ENCODE data around the gene VIT. TPM values are rescaled to one million over a fixed set of nuclear protein-coding genes. Genes with fewer than 3 reads are reported as not detected.

Gene VIT
- total RNA-seq, 1 donor from 2014 or later: not detected

DNA sequence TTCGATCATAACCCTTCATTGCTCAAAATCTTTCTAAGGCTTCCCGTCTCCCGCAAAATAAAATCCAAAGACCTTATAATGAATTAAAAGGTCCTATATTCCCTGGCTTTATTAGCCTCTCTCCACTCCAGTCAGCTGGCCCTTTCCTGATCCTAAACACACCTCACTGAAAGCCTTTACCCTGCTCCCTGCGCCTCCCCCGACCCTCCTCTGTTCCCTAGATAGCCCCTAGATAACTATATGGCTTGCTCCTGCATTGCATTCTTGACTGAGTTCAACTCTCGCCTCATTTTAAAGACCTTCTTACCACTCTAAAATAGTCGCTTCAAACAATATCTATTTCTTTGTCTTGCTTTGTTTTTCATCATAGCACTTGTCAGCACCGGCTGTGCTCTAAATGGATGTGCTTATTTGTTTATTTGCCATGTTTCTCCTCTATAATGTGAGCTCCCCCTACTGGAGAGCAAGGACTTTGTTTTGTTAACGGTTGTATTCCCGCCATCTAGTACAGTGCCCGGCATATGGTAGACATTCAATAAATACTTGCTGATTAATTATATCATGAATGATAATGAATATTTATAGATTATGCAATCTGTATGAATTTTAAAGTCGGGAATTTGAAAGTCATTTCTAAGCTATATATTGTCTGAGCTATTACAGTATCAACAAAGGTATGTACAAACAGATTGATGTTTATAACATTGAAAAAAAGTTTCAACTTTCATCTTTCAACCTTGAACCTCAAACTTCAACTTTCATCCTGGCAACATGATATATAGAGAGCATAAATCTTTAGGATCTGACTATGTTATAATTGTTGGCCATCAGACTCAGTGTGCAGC lies 32.4 kb upstream of the VIT start:
- intact Hi-C loops (cut with micrococcal nuclease): loop anchor here (1.0 to 5.0 kb wide), 2 partner anchors 312 to 692 kb away; no protein-coding TSS in a partner anchor
- no peak for DNase-seq (ENCODE audit: low spot score)
- no peak overlapping the region for H3K27ac Mint-ChIP-seq
- no peak overlapping the region for H3K4me3 Mint-ChIP-seq (ENCODE audit: low read depth)
- no peaks in the 10 kb centered on the region for H3K36me3 Mint-ChIP-seq (ENCODE audit: low read depth)
- peaks cover 5% of the 10 kb centered on the region for H3K27me3 Mint-ChIP-seq (ENCODE audit: low read depth)
- no peaks in the 10 kb centered on the region for H3K4me1 Mint-ChIP-seq (ENCODE audit: low read depth)
- H3K9me3 Mint-ChIP-seq: no peaks in the 10 kb centered on the region

DNA sequence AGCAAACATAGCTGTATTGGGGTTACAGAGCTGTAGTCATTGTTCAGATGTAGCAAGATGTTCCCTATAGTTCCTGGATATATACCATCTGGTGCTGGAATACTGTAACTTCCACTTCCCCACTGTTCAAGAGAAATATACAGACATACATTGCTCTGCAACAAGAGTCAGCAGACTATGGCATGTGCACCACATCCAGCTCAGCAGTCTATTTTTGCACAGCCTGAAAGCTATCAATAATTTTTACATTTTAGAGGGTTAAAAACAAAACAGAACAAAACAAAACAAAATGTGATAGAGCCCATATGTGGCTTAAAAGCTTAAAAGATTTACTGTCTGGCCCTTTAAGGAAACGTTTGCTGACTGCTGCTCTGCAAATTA lies 31.8 kb upstream of the VIT start:
- no peak overlapping the region for H3K27ac Mint-ChIP-seq
- no peaks in the 10 kb centered on the region for H3K4me1 Mint-ChIP-seq (ENCODE audit: low read depth)
- intact Hi-C loops (cut with micrococcal nuclease): loop anchor here (5.0 kb wide), 1 partner anchor 692 kb away; no protein-coding TSS in a partner anchor
- no peak for DNase-seq (ENCODE audit: low spot score)
- H3K27me3 Mint-ChIP-seq (ENCODE audit: low read depth): peaks cover 5% of the 10 kb centered on the region
- no peaks in the 10 kb centered on the region for H3K9me3 Mint-ChIP-seq
- H3K36me3 Mint-ChIP-seq (ENCODE audit: low read depth): no peaks in the 10 kb centered on the region
- H3K4me3 Mint-ChIP-seq (ENCODE audit: low read depth): no peak overlapping the region

DNA sequence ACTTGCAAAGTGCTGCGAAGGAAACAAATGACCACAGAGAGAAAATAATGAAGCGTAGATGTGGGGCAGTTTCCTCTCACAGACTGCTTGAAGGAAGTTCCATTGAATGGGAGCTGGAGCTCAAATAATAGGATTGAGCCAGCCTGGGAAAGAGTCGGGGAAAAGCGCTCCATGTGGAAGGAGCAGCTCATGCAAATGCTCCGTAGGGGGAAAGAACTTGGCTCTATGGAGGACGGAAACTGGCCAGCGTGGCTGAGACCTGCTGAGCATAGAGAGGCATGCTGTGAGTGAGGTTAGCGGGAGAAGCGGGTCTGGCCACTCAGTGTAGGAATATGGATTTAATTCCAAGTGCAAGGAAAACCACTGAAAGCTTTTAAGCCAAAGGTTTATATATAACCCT lies 28.6 kb upstream of the VIT start:
- Mint-ChIP-seq H3K9me3 (no peaks in the 10 kb centered on the region), H3K4me1 (ENCODE audit: low read depth) (no peaks in the 10 kb centered on the region), H3K36me3 (ENCODE audit: low read depth) (no peaks in the 10 kb centered on the region), H3K27ac (no peak overlapping the region), H3K4me3 (ENCODE audit: low read depth) (no peak overlapping the region), H3K27me3 (ENCODE audit: low read depth) (peaks cover 5% of the 10 kb centered on the region)
- intact Hi-C loops (cut with micrococcal nuclease): no loop called here
- DNase-seq (ENCODE audit: low spot score): no peak

DNA sequence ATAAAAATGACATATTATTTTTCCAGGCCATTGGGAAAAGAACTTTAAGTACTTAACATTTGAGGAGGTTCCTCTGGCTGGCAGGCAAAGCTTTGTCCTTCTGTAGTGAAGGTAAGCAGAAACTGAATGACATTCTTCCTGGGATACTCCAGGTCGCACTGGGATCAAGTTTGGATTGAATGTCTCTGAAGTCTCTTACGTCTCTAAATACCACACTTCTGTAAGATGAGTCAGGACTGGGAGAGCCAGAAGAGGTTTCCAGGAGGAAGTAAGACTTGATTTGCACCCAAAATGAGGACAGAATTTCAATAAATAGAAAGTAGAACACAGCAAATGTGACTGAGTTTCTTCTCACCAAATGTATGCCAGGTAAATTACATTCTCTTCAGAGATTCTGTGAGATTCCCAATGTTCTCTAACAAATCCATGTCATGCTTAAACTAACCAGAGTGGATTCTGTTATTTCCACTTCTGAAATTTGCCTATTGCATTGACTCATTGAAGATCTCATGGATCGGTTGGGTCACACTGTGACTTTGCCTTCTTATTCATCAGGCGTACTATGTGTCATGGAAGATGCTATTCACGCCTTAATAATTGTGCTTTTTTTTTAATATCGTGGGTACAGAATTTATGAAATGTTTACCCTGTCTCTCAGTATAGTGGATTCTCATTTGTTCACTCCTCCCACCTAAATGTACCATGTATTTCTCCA lies 25.5 kb upstream of the VIT start:
- no peak for DNase-seq (ENCODE audit: low spot score)
- intact Hi-C loops (cut with micrococcal nuclease): no loop called here
- H3K36me3 Mint-ChIP-seq (ENCODE audit: low read depth): no peaks in the 10 kb centered on the region
- H3K9me3 Mint-ChIP-seq: no peaks in the 10 kb centered on the region
- no peak overlapping the region for H3K27ac Mint-ChIP-seq
- no peaks in the 10 kb centered on the region for H3K4me1 Mint-ChIP-seq (ENCODE audit: low read depth)
- H3K27me3 Mint-ChIP-seq (ENCODE audit: low read depth): peaks cover 5% of the 10 kb centered on the region
- no peak overlapping the region for H3K4me3 Mint-ChIP-seq (ENCODE audit: low read depth)

DNA sequence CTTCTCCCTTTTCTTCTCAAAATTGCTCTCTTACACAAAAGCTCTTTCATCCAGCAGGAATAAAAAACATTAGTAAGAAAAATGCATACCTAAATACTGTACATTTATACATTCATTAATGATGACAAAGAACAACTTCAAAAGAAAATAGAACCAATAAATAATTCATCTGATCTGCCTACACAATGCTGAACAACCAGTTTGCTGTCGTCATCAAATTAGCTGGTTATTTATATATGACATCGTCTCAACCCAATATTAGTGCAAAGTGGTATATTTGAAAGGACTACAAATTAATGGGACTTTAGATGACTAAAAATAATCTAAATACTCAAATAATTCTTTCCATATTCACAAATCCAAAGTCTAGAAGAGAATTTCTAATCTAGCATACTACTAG lies 24.8 kb upstream of the VIT start:
- intact Hi-C loops (cut with micrococcal nuclease): no loop called here
- H3K4me1 Mint-ChIP-seq (ENCODE audit: low read depth): no peaks in the 10 kb centered on the region
- no peak overlapping the region for H3K4me3 Mint-ChIP-seq (ENCODE audit: low read depth)
- H3K27me3 Mint-ChIP-seq (ENCODE audit: low read depth): peaks cover 5% of the 10 kb centered on the region
- H3K36me3 Mint-ChIP-seq (ENCODE audit: low read depth): no peaks in the 10 kb centered on the region
- no peaks in the 10 kb centered on the region for H3K9me3 Mint-ChIP-seq
- H3K27ac Mint-ChIP-seq: no peak overlapping the region
- no peak for DNase-seq (ENCODE audit: low spot score)

DNA sequence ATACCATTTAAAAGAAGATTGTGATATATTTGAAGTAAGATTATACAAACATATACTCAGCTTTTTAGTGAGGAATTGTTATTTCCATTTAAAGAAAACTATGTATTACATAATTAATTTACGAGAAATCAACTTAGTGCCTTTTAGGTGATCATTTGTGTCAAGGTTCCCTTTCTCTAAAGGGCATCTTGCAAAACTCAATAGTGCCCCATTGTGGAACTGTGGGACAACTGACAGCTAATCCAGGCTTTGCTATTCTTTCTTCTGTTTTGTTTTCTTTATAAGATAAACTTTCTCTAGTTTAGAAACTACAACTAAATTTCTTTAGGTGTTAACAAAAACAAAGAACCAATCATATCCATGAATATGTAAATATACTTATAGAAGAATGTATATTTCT lies 24.3 kb upstream of the VIT start:
- H3K27me3 Mint-ChIP-seq (ENCODE audit: low read depth): peaks cover 2% of the 10 kb centered on the region
- no peaks in the 10 kb centered on the region for H3K36me3 Mint-ChIP-seq (ENCODE audit: low read depth)
- intact Hi-C loops (cut with micrococcal nuclease): no loop called here
- no peak overlapping the region for H3K27ac Mint-ChIP-seq
- DNase-seq (ENCODE audit: low spot score): no peak
- H3K4me3 Mint-ChIP-seq (ENCODE audit: low read depth): no peak overlapping the region
- H3K9me3 Mint-ChIP-seq: no peaks in the 10 kb centered on the region
- H3K4me1 Mint-ChIP-seq (ENCODE audit: low read depth): peaks cover under 1% of the 10 kb centered on the region

DNA sequence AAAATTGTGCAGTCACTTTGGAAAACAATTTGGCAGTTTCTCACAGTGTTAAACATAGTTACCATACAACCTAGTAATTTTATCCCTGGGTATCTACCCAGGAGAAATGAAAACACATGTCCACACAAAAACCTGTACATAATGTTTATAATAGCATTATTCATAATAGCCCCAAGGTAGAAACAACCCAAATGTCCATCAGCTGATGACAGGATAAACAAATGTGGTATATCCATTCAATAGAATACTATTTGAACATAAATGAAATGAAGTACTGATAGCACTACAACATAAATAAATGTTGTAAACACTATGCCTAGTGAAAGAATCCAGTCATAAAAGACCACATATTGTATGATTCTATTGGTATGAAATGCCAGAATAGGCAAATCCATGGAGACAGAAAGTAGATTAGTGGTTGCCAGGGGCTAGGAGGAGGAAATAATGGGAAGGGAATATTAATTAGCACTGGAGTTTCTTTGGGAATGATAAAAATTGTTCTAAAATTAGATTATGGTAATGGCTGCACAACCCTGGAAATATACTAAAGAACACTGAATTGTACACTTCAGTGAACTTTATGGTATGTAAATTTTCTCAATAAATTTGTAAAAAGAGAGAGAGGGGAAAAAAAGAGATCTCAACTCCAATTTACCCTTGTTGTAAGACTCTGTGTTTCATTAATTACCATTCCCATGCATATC lies 20.8 kb upstream of the VIT start:
- intact Hi-C loops (cut with micrococcal nuclease): no loop called here
- H3K4me3 Mint-ChIP-seq (ENCODE audit: low read depth): no peak overlapping the region
- H3K4me1 Mint-ChIP-seq (ENCODE audit: low read depth): peaks cover 2% of the 10 kb centered on the region
- peaks cover 6% of the 10 kb centered on the region for H3K9me3 Mint-ChIP-seq
- no peak for DNase-seq (ENCODE audit: low spot score)
- H3K27ac Mint-ChIP-seq: no peak overlapping the region
- peaks cover 7% of the 10 kb centered on the region for H3K27me3 Mint-ChIP-seq (ENCODE audit: low read depth)
- H3K36me3 Mint-ChIP-seq (ENCODE audit: low read depth): no peaks in the 10 kb centered on the region

DNA sequence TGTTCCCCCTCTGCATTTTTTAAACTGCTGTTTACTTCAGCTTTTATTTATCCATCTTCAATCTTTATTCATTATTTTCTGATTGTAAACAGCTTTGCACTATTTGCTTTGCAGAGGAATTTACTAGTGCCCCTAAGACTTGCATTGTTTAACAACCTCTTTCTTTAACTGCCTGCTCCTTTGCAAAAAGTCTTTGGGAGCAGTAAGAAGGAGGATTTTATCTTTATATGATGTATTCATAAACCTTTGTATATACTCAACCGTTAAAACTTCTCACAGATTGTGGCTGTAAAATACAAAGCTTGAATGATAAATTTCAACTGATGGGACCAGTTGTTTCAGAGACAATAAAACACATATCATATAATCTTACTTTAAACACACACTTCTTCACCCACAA lies 20.1 kb upstream of the VIT start:
- DNase-seq (ENCODE audit: low spot score): no peak
- H3K4me1 Mint-ChIP-seq (ENCODE audit: low read depth): peaks cover 2% of the 10 kb centered on the region
- H3K27me3 Mint-ChIP-seq (ENCODE audit: low read depth): peaks cover 9% of the 10 kb centered on the region
- H3K27ac Mint-ChIP-seq: no peak overlapping the region
- intact Hi-C loops (cut with micrococcal nuclease): no loop called here
- no peak overlapping the region for H3K4me3 Mint-ChIP-seq (ENCODE audit: low read depth)
- H3K9me3 Mint-ChIP-seq: peaks cover 6% of the 10 kb centered on the region
- H3K36me3 Mint-ChIP-seq (ENCODE audit: low read depth): no peaks in the 10 kb centered on the region

DNA sequence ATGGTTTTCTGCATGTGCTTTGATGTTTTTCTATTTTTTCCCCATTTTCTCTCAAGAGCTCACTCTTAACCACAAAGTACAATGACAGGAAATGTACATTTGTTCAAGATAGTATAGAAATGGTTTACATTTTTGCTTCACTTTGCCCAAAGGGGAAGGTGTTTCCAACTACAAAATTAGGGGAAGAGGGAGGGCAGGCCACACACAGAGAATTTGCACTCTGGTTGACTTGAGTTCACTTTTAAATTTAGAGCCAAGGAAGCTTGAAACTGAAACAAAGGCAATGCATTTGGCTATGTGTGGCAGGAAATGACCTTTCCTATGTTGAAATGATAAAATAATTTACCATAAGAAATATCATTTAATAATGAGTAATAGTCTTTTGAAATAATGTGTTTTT lies 19.1 kb upstream of the VIT start:
- no peak for DNase-seq (ENCODE audit: low spot score)
- Mint-ChIP-seq H3K4me1 (ENCODE audit: low read depth) (peaks cover 2% of the 10 kb centered on the region), H3K4me3 (ENCODE audit: low read depth) (no peak overlapping the region), H3K9me3 (peaks cover 6% of the 10 kb centered on the region), H3K27ac (no peak overlapping the region), H3K27me3 (ENCODE audit: low read depth) (peaks cover 9% of the 10 kb centered on the region), H3K36me3 (ENCODE audit: low read depth) (no peaks in the 10 kb centered on the region)
- intact Hi-C loops (cut with micrococcal nuclease): no loop called here

DNA sequence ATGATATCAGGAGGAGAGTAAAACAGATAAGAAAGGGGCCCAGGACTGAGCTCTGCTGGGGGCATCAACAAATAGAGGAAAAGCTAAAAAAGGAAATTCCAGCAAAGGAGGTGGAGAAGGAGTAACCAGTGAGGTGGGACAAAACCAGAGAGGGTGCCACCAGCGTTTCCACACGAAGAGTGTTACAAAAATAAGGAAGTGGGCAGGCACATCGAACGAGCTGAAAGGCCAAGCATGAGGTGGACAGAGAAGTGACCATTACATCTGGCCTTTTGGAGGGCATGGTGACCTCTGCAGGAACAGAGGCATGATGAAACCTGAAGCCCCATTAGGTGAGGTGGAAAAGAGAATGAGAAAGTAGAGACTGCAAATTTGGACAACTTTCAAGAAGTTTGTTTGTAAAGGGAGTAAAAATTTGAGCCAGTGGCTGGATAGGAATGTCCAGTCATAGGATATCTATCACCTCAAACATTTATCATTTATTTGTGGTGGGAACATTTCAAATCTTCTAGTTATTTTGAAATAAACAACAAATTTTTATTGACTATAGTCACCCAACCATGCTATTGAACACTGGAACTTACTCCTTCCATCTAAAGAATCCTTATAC lies 18.4 kb upstream of the VIT start:
- Mint-ChIP-seq H3K9me3 (peaks cover 6% of the 10 kb centered on the region), H3K4me3 (ENCODE audit: low read depth) (no peak overlapping the region), H3K36me3 (ENCODE audit: low read depth) (no peaks in the 10 kb centered on the region), H3K4me1 (ENCODE audit: low read depth) (peaks cover 2% of the 10 kb centered on the region), H3K27ac (no peak overlapping the region), H3K27me3 (ENCODE audit: low read depth) (peaks cover 9% of the 10 kb centered on the region)
- intact Hi-C loops (cut with micrococcal nuclease): no loop called here
- no peak for DNase-seq (ENCODE audit: low spot score)

DNA sequence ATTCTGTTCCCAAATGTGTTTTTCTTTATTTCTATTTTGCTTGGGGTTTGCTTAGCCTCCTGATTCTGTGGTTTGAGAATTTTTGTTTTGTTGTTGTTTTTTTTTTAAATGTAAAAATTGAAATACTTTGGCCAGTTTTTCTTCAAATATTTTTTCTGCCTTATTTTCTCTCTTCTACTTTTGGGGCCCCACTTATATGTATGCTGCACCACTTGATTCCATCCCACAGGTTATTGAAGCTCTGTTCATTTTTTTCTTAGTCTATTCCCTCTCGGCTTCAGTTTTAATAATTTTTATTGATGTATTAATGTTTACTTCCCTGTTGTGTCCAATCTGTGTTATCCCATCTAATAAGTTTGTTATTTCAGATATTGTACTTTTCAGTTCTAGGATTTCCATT lies 17.7 kb upstream of the VIT start:
- Mint-ChIP-seq H3K9me3 (peaks cover 6% of the 10 kb centered on the region), H3K4me3 (ENCODE audit: low read depth) (no peak overlapping the region), H3K36me3 (ENCODE audit: low read depth) (no peaks in the 10 kb centered on the region), H3K4me1 (ENCODE audit: low read depth) (peaks cover 2% of the 10 kb centered on the region), H3K27me3 (ENCODE audit: low read depth) (peaks cover 9% of the 10 kb centered on the region), H3K27ac (no peak overlapping the region)
- DNase-seq (ENCODE audit: low spot score): no peak
- intact Hi-C loops (cut with micrococcal nuclease): no loop called here

DNA sequence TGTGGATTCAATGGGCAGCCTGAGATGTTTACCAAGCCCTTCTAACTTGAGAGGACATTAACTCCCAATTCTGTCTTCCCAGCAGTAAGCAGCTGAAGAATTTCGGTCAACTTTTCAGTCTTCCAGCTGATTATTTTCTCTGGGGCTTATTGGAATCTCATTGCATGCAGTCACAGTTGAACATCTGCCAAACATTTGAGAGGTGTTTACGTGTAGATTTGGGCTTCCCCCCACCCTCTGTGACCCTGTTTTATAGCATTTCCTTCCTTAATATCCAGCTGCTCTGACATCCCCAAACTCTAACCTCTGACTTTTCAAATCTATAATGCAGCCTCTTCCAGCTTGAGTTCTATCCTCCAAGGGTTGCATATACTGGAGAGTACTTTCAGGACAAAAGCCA lies 16.5 kb upstream of the VIT start:
- H3K9me3 Mint-ChIP-seq: peaks cover 6% of the 10 kb centered on the region
- peaks cover 2% of the 10 kb centered on the region for H3K4me1 Mint-ChIP-seq (ENCODE audit: low read depth)
- H3K27ac Mint-ChIP-seq: no peak overlapping the region
- no peak overlapping the region for H3K4me3 Mint-ChIP-seq (ENCODE audit: low read depth)
- DNase-seq (ENCODE audit: low spot score): no peak
- intact Hi-C loops (cut with micrococcal nuclease): no loop called here
- no peaks in the 10 kb centered on the region for H3K36me3 Mint-ChIP-seq (ENCODE audit: low read depth)
- peaks cover 9% of the 10 kb centered on the region for H3K27me3 Mint-ChIP-seq (ENCODE audit: low read depth)

Data from activated T-helper 2 cell treated with anti-CD3 and anti-CD28 coated beads, Interferon-gamma antibody, Interleukin-2, Interleukin-4, amounts not matched to agents 10 μg/mL and 5 μg/mL and 100 μg/mL, durations not matched to agents 14 hours and 24 hours and 36 hours (primary cell).